SK-N-SH (cell line): ENCODE results near the gene SENP1.

Source experiments
- CTCF ChIP-seq: fragments of 200-600 bp; sonication (generic); IDR thresholded peaks from 2 replicates; pipeline ENCODE4 v1.6.1; 2017; ENCODE audit warnings: antibody characterized with exemption, mild to moderate bottlenecking, moderate library complexity
- EP300 ChIP-seq, 2 experiments: IDR thresholded peaks; 2 replicates each; pipeline versions ENCODE4 v1.4.0 to v1.6.1; 2012; ENCODE audit warnings: borderline replicate concordance in 1 of 2, low read depth in 1 of 2, low read length in 1 of 2
- FOXM1 ChIP-seq: IDR thresholded peaks from 2 replicates; pipeline ENCODE4 v1.4.0; 2012; ENCODE audit warnings: low read depth, mild to moderate bottlenecking
- GABPA ChIP-seq: IDR thresholded peaks from 2 replicates; pipeline ENCODE4 v1.4.0; 2012; ENCODE audit warnings: low read depth, mild to moderate bottlenecking
- MXI1 ChIP-seq: IDR thresholded peaks from 2 replicates; pipeline ENCODE4 v1.6.1; 2012; ENCODE audit warnings: mild to moderate bottlenecking, low read depth, low read length, improper control_type of control experiment
- NRF1 ChIP-seq: IDR thresholded peaks from 2 replicates; pipeline ENCODE4 v1.6.1; 2012; ENCODE audit warnings: low read depth, mild to moderate bottlenecking, low read length
- RCOR1 ChIP-seq: fragments of 150-350 bp; IDR thresholded peaks from 2 replicates; pipeline ENCODE4 v1.6.1; 2017; ENCODE audit warnings: antibody characterized with exemption, low read length
- RFX5 ChIP-seq: IDR thresholded peaks from 2 replicates; pipeline ENCODE4 v1.6.1; 2012; ENCODE audit warnings: mild to moderate bottlenecking, improper control_type of control experiment, low read length
- SIN3A ChIP-seq: IDR thresholded peaks from 2 replicates; pipeline ENCODE4 v1.6.1; 2012; ENCODE audit warnings: low read depth, mild to moderate bottlenecking, low read length, moderate library complexity, borderline replicate concordance
- YY1 ChIP-seq: IDR thresholded peaks from 2 replicates; pipeline ENCODE4 v1.4.0; 2012; ENCODE audit warnings: low read depth, mild to moderate bottlenecking

- TF ChIP-seq RFX5 (no peak), CTCF (no peak), GABPA (no peak), FOXM1 (no peak), EP300 (IDR thresholded peaks at IDR 0.05; ENCODE audit: borderline replicate concordance in 1 of 2, low read depth in 1 of 2, low read length in 1 of 2) (no peak), RCOR1 (no peak), SIN3A (no peak), MXI1 (no peak), NRF1 (no peak), YY1 (no peak)
Measured at GRCh38 chr12:48078901-48079300, 27.0 kb downstream of the SENP1 start.
